ENCODE measurements around the gene SERPINA4. TPM values are rescaled to one million over a fixed set of nuclear protein-coding genes. Genes with fewer than 3 reads are reported as not detected.

Gene SERPINA4
- total and polyA plus RNA-seq, 2 of the 13 experiments (the other 11 are each of a cell fraction or from before 2014, with no cell fraction given) = 39.1 to 57.8 TPM

DNA sequence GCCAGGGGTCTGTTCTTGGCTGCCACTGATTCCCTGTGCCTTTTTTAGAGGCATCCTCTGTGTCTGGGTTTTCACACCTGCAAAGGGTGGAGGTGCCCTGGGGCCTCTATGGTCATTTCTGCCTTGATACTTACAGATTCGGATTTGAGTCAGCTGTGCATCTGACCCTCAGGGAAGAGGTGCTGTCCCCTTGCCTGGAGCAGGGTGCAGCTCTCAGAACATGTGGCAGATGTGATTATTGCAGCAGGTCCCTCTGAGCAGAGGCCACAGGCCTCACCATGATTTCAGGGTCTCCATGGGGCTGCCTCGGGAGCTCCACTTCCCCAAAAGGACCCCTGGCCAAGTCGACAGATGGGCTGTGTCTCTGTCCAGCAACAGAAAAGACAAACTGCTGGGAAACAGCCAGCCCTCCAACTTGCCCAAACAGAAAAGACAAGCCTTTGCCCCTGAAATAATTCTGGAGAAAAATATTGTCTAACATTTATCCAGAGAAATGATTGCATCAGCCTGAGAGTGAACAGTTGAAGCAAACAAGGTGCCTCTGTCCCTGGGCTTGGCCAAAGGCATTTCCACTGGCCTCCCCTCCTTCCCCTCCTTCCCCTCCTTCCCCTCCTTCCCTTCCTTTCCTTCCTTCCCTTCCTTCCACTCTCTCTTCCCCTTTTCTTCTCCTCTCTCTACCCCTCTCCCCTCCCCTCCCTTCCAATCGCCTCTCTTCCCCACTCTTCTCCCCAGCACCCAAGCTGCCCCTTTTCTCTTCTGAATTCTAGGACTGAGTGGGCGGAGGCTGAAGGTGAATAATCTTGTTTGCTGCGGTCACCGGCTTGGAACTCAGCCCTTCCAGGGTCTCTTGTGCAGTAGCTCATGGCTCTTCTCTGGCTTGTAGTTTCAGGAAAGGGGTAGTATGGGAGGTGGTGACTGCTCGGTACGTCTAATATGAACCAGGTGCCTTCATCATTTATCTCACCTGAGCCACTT is 51.6 kb downstream of the SERPINA4 start:
- WGBS (ENCODE audit: low lambda C conversion rate) = 30% methylated on average over 9 of the region's 9 CpGs
- ChIA-PET CTCF (ENCODE audit: low intra/inter-chr PET ratio, low total read pairs) (no interaction called here), POLR2A (interaction anchor here (0.9 to 19.0 kb wide), 22 partner anchors 9 to 439 kb away, joined by 3 to 638 read pairs (median 6); partner anchors contain the start of genes PPP4R4, SERPINA1, SERPINA4 and SERPINA5)
- ATAC-seq = peak; percentile 63
- Histone ChIP-seq H4K20me1 (ENCODE audit: insufficient read depth, low read length) (peaks cover 38% of the 10 kb centered on the region; the same call in 1 of the 2 replicates), H3K79me2 (ENCODE audit: insufficient read depth, low read length) (peaks cover 59% of the 10 kb centered on the region), H2AFZ (ENCODE audit: low read length) (no peak overlapping the region), H3K9ac (ENCODE audit: insufficient read depth, low read depth, low read length) (peak overlapping the region; percentile 81), H3K27me3 (ENCODE audit: control insufficient read depth in 1 of 2, insufficient read depth in 2 of 2, low read length in 2 of 2) (no peaks in the 10 kb centered on the region; a peak in 1 of 5 replicates), H3K4me1 (ENCODE audit: insufficient read depth, low read length) (peaks cover 84% of the 10 kb centered on the region), H3K4me3 (replicated peaks in 1 of 3; ENCODE audit: insufficient read depth in 1 of 3, low read depth in 2 of 3, low read length in 3 of 3) (peak overlapping the region; percentile 62 to 69 (median 68)), H3K27ac (ENCODE audit: extremely low read length, insufficient read depth, low read length) (peak overlapping the region; percentile 77), H3K36me3 (replicated peaks in 1 of 2; ENCODE audit: control insufficient read depth in 1 of 2, insufficient read depth in 2 of 2, low read length in 2 of 2) (peaks cover 12 to 37% of the 10 kb centered on the region in 2 experiments), H3K9me3 (ENCODE audit: low read length) (peaks cover 10% of the 10 kb centered on the region), H3K4me2 (ENCODE audit: low read depth, low read length) (peak overlapping the region; percentile 97)
- DNase-seq (ENCODE audit: low spot score) = peak; percentile 27
- intact Hi-C loops (cut with micrococcal nuclease; ENCODE audit: unreplicated experiment) = loop anchor here (1.0 kb wide), 1 partner anchor 14 kb away; no protein-coding TSS in a partner anchor
- in situ Hi-C loops (cut with HindIII; ENCODE audit: extremely low pct_ligation_motif_present, low pct_unique_long_range_greater_than_20kb) = no loop called here
- no peak for FAIRE-seq
- TSS peak; percentile 55 for BruUV-seq (replicated peaks)
- TF ChIP-seq GATAD1 (CRISPR knock-in tag; IDR thresholded peaks at IDR 0.05) = no peak
- TF ChIP-seq, protein P1, sequence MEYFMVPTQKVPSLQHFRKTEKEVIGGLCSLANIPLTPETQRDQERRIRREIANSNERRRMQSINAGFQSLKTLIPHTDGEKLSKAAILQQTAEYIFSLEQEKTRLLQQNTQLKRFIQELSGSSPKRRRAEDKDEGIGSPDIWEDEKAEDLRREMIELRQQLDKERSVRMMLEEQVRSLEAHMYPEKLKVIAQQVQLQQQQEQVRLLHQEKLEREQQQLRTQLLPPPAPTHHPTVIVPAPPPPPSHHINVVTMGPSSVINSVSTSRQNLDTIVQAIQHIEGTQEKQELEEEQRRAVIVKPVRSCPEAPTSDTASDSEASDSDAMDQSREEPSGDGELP (IDR thresholded peaks at IDR 0.05; ENCODE audit: borderline replicate concordance, low read depth) = peak; percentile 42; the same call in 1 of the 2 replicates
- TF ChIP-seq, protein P2, sequence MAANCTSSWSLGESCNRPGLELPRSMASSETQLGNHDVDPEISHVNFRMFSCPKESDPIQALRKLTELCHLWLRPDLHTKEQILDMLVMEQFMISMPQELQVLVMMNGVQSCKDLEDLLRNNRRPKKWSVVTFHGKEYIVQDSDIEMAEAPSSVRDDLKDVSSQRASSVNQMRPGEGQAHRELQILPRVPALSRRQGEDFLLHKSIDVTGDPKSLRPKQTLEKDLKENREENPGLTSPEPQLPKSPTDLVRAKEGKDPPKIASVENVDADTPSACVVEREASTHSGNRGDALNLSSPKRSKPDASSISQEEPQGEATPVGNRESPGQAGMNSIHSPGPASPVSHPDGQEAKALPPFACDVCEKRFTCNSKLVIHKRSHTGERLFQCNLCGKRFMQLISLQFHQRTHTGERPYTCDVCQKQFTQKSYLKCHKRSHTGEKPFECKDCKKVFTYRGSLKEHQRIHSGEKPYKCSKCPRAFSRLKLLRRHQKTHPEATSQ (CRISPR knock-in tag; IDR thresholded peaks at IDR 0.05; ENCODE audit: borderline replicate concordance) = no peak
- TF ChIP-seq, protein P3, sequence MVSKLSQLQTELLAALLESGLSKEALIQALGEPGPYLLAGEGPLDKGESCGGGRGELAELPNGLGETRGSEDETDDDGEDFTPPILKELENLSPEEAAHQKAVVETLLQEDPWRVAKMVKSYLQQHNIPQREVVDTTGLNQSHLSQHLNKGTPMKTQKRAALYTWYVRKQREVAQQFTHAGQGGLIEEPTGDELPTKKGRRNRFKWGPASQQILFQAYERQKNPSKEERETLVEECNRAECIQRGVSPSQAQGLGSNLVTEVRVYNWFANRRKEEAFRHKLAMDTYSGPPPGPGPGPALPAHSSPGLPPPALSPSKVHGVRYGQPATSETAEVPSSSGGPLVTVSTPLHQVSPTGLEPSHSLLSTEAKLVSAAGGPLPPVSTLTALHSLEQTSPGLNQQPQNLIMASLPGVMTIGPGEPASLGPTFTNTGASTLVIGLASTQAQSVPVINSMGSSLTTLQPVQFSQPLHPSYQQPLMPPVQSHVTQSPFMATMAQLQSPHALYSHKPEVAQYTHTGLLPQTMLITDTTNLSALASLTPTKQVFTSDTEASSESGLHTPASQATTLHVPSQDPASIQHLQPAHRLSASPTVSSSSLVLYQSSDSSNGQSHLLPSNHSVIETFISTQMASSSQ (IDR thresholded peaks at IDR 0.05; ENCODE audit: low read depth) = no peak
- TF ChIP-seq, protein P3 (CRISPR knock-in tag; IDR thresholded peaks at IDR 0.05; ENCODE audit: borderline replicate concordance) = 0 out of 2 replicates have a peak, but pooled peaks have one; percentile 3
- no peak for TF ChIP-seq NCOA2 (CRISPR knock-in tag; IDR thresholded peaks at IDR 0.05)
- TF ChIP-seq, protein P4, sequence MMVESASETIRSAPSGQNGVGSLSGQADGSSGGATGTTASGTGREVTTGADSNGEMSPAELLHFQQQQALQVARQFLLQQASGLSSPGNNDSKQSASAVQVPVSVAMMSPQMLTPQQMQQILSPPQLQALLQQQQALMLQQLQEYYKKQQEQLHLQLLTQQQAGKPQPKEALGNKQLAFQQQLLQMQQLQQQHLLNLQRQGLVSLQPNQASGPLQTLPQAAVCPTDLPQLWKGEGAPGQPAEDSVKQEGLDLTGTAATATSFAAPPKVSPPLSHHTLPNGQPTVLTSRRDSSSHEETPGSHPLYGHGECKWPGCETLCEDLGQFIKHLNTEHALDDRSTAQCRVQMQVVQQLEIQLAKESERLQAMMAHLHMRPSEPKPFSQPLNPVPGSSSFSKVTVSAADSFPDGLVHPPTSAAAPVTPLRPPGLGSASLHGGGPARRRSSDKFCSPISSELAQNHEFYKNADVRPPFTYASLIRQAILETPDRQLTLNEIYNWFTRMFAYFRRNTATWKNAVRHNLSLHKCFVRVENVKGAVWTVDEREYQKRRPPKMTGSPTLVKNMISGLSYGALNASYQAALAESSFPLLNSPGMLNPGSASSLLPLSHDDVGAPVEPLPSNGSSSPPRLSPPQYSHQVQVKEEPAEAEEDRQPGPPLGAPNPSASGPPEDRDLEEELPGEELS (CRISPR knock-in tag; IDR thresholded peaks at IDR 0.05) = no peak; the same call in 1 of the 2 replicates
- TF ChIP-seq, protein P5, sequence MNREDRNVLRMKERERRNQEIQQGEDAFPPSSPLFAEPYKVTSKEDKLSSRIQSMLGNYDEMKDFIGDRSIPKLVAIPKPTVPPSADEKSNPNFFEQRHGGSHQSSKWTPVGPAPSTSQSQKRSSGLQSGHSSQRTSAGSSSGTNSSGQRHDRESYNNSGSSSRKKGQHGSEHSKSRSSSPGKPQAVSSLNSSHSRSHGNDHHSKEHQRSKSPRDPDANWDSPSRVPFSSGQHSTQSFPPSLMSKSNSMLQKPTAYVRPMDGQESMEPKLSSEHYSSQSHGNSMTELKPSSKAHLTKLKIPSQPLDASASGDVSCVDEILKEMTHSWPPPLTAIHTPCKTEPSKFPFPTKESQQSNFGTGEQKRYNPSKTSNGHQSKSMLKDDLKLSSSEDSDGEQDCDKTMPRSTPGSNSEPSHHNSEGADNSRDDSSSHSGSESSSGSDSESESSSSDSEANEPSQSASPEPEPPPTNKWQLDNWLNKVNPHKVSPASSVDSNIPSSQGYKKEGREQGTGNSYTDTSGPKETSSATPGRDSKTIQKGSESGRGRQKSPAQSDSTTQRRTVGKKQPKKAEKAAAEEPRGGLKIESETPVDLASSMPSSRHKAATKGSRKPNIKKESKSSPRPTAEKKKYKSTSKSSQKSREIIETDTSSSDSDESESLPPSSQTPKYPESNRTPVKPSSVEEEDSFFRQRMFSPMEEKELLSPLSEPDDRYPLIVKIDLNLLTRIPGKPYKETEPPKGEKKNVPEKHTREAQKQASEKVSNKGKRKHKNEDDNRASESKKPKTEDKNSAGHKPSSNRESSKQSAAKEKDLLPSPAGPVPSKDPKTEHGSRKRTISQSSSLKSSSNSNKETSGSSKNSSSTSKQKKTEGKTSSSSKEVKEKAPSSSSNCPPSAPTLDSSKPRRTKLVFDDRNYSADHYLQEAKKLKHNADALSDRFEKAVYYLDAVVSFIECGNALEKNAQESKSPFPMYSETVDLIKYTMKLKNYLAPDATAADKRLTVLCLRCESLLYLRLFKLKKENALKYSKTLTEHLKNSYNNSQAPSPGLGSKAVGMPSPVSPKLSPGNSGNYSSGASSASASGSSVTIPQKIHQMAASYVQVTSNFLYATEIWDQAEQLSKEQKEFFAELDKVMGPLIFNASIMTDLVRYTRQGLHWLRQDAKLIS (CRISPR knock-in tag; IDR thresholded peaks at IDR 0.05) = peak; percentile 95

Measured in HepG2 (cell line).